ENCODE results near the gene ITPRIP. TPM values are rescaled to one million over a fixed set of nuclear protein-coding genes. Genes with fewer than 3 reads are reported as not detected.
A peak's percentile ranks its signal among the peaks of the same experiment; 100 is the strongest.

The ITPRIP gene
- total and polyA plus RNA-seq, 2 of the 8 experiments (the other 6 are each of a cell fraction or from before 2014, with no cell fraction given): 15.3 to 16.9 TPM

DNA sequence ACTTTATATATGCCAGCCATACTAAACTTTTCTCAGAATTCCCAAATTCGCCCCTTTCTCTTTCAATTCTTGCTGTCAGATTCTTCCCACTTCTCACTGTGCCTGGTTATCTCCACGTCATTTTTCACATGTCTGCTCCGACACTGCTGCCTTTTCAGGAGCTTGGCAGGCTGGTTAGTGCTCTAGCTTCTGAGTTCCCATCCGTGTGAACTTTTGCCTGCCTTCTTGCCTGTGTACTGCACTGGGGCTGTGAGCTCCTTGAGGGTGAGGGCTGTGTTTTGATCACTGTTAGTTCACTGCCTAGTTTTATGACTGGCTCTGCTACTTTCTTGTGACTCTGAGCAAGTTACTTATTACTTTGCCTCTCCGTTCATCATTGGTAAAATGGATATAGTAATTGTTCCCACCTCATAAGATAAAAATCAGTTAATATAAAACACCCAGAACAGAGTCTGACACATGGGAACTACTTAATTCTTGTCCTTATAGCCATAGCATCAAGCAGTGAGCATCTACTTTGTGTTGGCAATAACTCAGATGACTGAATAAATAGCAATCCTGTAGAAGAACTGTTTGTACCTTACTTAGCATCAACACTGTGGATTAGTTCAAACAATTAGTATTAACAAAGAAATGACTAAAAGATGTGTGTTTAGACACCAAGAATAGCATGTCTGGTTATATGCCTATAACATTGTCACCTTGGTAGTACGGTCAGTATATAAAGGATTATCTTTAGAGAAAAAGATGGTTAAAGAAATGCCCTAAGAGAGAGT, 78.1 kb downstream of the ITPRIP start:
- Histone ChIP-seq H2BK12ac (ENCODE audit: low read depth, low read length) (no peak overlapping the region), H2BK5ac (ENCODE audit: low read depth, low read length) (no peak overlapping the region), H3K23me2 (ENCODE audit: low read depth, low read length) (no peaks in the 10 kb centered on the region; the same call in 1 of the 2 replicates), H3K4ac (replicated peaks; ENCODE audit: insufficient read length, low read depth, low read length) (no peak overlapping the region), H3K14ac (ENCODE audit: insufficient read length) (no peak overlapping the region), H3K9me3 (ENCODE audit: insufficient read depth in 2 of 2, low read depth in 1 of 2, low read length in 1 of 2) (no peaks in the 10 kb centered on the region), H3K27me3 (replicated peaks in 1 of 4; ENCODE audit: control insufficient read depth in 3 of 4, extremely low read depth in 1 of 4, insufficient read depth in 3 of 4, low read length in 3 of 4) (peaks cover 0 to 2% (median 0%) of the 10 kb centered on the region in 4 experiments; a peak in 1 of 7 replicates), H3K23ac (ENCODE audit: insufficient read length) (no peak overlapping the region), H3K9ac (replicated peaks in 1 of 4; ENCODE audit: extremely low read depth in 1 of 4, low read depth in 3 of 4, low read length in 3 of 4) (no peak overlapping the region), H3K36me3 (ENCODE audit: control insufficient read depth in 2 of 4, insufficient read depth in 4 of 4, low read length in 3 of 4) (peaks cover 0 to 29% (median 4%) of the 10 kb centered on the region in 4 experiments; a peak in 4 of 8 replicates), H4K8ac (ENCODE audit: extremely low read depth, insufficient read depth, low read length) (no peak overlapping the region), H3K79me1 (ENCODE audit: low read depth, low read length) (no peaks in the 10 kb centered on the region; the same call in 1 of the 2 replicates), H4K91ac (replicated peaks; ENCODE audit: insufficient read length, low read length) (no peak overlapping the region), H3K4me3 (ENCODE audit: extremely low read depth in 1 of 4, insufficient read depth in 2 of 4, low read depth in 3 of 4, low read length in 4 of 4) (no peak overlapping the region), H2BK15ac (ENCODE audit: low read length) (no peak overlapping the region), H2AFZ (ENCODE audit: low read length) (no peak overlapping the region), H3K4me1 (replicated peaks in 1 of 4; ENCODE audit: control insufficient read depth in 3 of 4, insufficient read depth in 4 of 4, low read length in 3 of 4) (no peaks in the 10 kb centered on the region; a peak in 2 of 7 replicates), H3K4me2 (ENCODE audit: insufficient read depth in 1 of 2, low read depth in 2 of 2, low read length in 2 of 2) (no peak overlapping the region), H2AK5ac (ENCODE audit: low read depth, low read length) (no peak overlapping the region), H3K18ac (ENCODE audit: extremely low read depth, low read length) (no peak overlapping the region), H3K27ac (ENCODE audit: low read depth, low read length) (no peak overlapping the region), H2BK120ac (replicated peaks; ENCODE audit: low read depth, low read length) (no peak overlapping the region), H2BK20ac (ENCODE audit: low read length) (no peak overlapping the region), H4K5ac (ENCODE audit: insufficient read length, low read depth, low read length) (no peak overlapping the region), H3K79me2 (ENCODE audit: control insufficient read depth in 1 of 2, insufficient read depth in 2 of 2, low read length in 2 of 2) (peaks cover 0 to 21% of the 10 kb centered on the region in 2 experiments; a peak in 2 of 4 replicates), H3K56ac (replicated peaks; ENCODE audit: insufficient read length, low read depth, low read length) (no peak overlapping the region), H4K20me1 (replicated peaks in 1 of 2; ENCODE audit: control insufficient read depth in 1 of 2, insufficient read depth in 2 of 2, low read length in 2 of 2) (peaks cover 4 to 10% of the 10 kb centered on the region in 2 experiments)
- no peak for FAIRE-seq
- ChIA-PET CTCF (ENCODE audit: partially characterized antibody) (interaction anchor here (1.3 to 3.1 kb wide), 3 partner anchors 15 to 215 kb away, joined by 3 to 14 read pairs (median 7); no protein-coding TSS in a partner anchor), POLR2A (ENCODE audit: partially characterized antibody) (interaction anchor here (1.4 to 7.7 kb wide), 2 partner anchors 9 to 10 kb away, joined by 4 to 81 read pairs; partner anchors contain the start of gene GSTO2)
- DNase-seq (ENCODE audit: low read depth in 1 of 2, low spot score in 2 of 2): no peak
- 90% methylated on average over 6 of the region's 6 CpGs; no CpG with 5 or more reads in 1 of the 2 experiments for WGBS, 2 experiments (ENCODE audit: extremely low coverage in 1 of 2, insufficient coverage in 1 of 2, insufficient read length in 1 of 2, insufficient replicate concordance in 2 of 2, low coverage in 1 of 2, low lambda C conversion rate in 2 of 2, missing lambda C conversion rate in 1 of 2)
- no peak for TF ChIP-seq TAF1 (IDR thresholded peaks at IDR 0.05; ENCODE audit: low read depth, low read length)

Small RNA genes within 50 kb of the gene (microRNA-seq; reads per million reads assigned to microRNA genes)
- gene MIR4482 (ENCODE audit: borderline microRNAs expressed in 2 of 2, borderline number of aligned reads in 2 of 2, borderline replicate concordance in 1 of 2): 0.20 to 0.69 reads per million in 2 experiments

Small RNA genes within 50 kb of the gene (small RNA-seq; reads per million reads assigned to genes)
- 21.3 reads per million, percentile 92 among the genes with 10 or more reads in this experiment for gene MIR4482 (ENCODE audit: insufficient read depth)

Other genes starting within 250 kb of the ITPRIP start
- gene SFR1, start 216.3 kb downstream of the ITPRIP start, total RNA-seq (2021; fragmentation: NEBNext Ultra II Directional; extraction: Animal tissue kit (Norgen Biotek cat#: 25700)): 6.9 and 7.7 TPM in 2 replicates
- 3.1 and 3.4 TPM in 2 replicates for gene SFR1, start 216.3 kb downstream of the ITPRIP start, polyA plus RNA-seq (2011; rRNA removed)
- 0.11 and 0.23 TPM in 2 replicates for gene CFAP43, start 106.1 kb downstream of the ITPRIP start, total RNA-seq (2021; fragmentation: NEBNext Ultra II Directional; extraction: Animal tissue kit (Norgen Biotek cat#: 25700))
- gene CFAP43, start 106.1 kb downstream of the ITPRIP start, polyA plus RNA-seq (2011; rRNA removed): 0.27 and 0.35 TPM in 2 replicates
- gene GSTO1, start 83.6 kb downstream of the ITPRIP start, total RNA-seq (2021; fragmentation: NEBNext Ultra II Directional; extraction: Animal tissue kit (Norgen Biotek cat#: 25700)): 32.5 and 33.8 TPM in 2 replicates
- gene GSTO1, start 83.6 kb downstream of the ITPRIP start, polyA plus RNA-seq (2011; rRNA removed): 17.3 and 22.4 TPM in 2 replicates
- gene GSTO2, start 69.3 kb downstream of the ITPRIP start, total RNA-seq (2021; fragmentation: NEBNext Ultra II Directional; extraction: Animal tissue kit (Norgen Biotek cat#: 25700)): 12.7 and 13.1 TPM in 2 replicates
- 34.0 and 41.7 TPM in 2 replicates for gene GSTO2, start 69.3 kb downstream of the ITPRIP start, polyA plus RNA-seq (2011; rRNA removed)
- 0.71 and 1.1 TPM in 2 replicates for gene CFAP58, start 15.4 kb upstream of the ITPRIP start, total RNA-seq (2021; fragmentation: NEBNext Ultra II Directional; extraction: Animal tissue kit (Norgen Biotek cat#: 25700))
- 0.09 and 0.32 TPM in 2 replicates for gene CFAP58, start 15.4 kb upstream of the ITPRIP start, polyA plus RNA-seq (2011; rRNA removed)

All from H1 (cell line).